ENCODE data around the gene ACTL7B.
"Not testable (repeated sequence)": the region's sequence is repeated elsewhere in the genome, so short reads cannot be mapped to it uniquely, and the experiment has no call there.

ACTL7B gene, protein sequence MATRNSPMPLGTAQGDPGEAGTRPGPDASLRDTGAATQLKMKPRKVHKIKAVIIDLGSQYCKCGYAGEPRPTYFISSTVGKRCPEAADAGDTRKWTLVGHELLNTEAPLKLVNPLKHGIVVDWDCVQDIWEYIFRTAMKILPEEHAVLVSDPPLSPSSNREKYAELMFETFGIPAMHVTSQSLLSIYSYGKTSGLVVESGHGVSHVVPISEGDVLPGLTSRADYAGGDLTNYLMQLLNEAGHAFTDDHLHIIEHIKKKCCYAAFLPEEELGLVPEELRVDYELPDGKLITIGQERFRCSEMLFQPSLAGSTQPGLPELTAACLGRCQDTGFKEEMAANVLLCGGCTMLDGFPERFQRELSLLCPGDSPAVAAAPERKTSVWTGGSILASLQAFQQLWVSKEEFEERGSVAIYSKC

DNA sequence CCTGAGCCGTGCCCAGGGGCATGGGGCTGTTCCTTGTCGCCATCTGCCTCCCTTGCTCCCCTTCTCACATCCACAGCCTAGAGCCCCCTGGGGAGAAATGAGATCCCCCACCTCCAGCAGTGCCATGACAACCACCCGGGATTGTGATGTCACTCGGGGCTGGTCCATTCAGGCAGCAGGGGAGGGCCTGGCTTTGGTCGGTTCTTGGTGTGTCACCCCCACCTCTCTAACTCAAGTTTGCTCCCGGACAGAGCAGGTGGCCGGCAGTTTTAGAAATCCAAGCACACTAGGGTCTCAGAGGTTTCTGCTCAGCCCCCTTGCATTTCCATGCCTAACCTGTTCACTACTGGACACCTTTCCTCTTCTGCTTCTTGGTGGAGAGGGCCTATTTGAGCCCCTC lies at the start of gene ACTL7B:
Gene ACTL7B (minus strand): TSS at position 99 of the 400 bp plus-strand sequence. CDS start 56 bp downstream, at position 43.
- FAIRE-seq, result no peak

DNA sequence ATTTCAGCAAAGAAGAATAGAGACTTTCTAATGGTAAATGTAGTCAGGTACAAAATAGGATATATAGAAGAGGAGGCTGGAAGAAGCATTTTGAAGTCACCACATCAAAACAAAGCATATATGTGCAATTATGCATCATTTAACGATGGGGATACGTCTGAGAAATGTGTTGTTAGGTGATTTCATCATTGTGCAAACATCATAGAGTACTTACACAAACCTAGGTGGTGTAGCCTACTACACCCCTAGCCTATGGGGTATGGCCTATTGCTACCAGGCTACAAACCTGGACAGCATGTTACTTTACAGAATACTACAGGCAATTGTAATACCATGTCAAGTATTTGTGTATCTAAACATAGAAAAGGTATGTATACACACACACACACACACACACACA lies 49.7 kb upstream of the ACTL7B start:
- FAIRE-seq, result no peak

DNA sequence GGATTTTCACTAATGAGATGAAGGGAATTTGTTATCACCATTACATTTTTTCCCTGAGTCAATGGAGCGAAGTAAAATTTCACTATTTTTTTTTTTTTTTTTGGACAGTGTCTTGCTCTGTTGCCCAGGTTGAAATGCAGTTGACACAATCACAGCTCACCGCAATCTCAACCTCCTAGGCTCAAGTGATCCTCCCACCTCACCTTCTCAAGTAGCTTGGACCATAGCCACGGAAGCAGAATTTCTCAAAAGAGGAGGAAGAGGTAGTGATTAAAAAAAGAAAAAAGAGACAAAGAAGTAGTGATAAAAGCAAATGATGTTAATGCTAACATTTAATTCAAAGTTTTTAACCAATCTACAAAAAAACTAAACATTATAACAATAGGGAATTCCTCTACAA lies 48.4 kb upstream of the ACTL7B start:
- FAIRE-seq, result no peak

DNA sequence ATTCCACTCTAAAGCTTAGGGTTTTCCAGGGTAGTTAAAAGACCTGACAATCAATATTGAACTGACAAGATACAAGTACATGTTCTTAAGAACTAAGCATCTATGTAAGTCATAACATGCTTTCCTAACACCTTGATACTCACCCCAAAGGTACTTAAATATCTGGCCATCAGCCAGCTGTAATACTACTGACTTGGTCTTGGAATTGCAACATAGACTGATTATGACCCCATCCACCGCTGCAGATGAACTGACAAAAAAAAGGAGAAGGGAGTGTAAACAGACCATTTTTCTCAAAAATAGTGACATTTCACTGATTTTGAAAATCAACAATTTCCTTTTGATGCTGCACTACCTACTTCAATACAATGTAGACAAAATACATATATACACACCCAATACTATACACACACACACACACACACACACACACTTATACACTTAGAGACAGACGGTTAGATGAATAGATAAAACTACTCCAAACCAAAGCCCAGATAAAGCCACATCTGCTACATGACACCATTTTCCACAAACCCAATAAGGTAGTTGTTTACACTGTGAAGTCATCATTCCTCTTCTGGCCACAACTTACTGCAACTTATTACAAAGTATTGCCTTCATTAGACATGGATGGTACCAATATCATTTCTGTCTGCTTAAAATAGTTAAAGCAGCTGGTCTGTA lies 47.8 kb upstream of the ACTL7B start:
- FAIRE-seq, result no peak

DNA sequence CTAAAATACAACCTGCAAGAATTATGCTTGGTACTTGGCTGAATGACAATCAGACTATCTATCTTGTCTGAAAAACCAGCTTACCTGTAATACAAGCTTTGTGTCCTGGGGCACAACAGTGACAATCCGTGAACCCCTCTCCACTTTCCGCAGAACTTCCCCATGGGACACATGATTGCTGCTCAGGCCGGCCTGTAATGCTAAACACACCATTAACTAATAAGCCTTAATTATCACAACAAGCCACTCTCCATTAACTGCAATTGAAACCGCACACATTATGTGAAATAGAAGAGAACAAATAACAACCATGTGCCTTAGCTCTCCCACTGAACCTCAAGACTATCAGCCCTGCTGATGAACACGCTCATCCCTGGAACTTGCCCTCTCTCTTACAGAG lies 44.4 kb upstream of the ACTL7B start:
- FAIRE-seq, result no peak

DNA sequence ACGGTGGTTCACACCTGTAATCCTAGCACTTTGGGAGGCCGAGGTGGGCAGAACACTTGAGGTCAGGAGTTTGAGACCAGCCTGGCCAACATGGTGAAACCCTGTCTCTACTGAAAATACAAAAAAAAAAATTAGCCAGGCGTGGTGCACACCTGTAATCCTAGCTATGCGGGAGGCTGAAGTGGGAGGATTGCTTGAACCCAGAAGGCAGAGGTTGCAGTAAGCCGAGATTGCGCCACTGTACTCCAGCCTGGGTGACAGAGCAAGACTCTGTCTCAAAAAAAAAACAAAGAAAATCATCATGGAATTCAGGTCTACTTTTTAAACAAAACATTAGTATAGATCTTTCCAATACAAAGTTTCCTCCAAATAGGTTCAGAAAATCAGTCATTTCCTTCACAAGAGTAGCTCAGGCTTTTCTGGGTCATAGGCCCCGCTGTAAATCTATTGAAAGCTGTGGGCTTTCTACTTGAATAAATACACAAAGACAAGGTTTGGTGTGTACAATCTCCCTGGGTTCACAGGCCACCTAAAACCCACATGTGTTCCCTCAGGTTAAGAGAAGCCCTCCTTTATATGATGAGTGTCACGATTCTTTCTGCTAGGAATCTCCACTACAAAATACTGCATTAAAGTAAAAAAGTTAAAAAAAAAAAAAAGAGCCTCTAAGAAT lies 43.4 kb upstream of the ACTL7B start:
- not testable (repeated sequence) for FAIRE-seq

DNA sequence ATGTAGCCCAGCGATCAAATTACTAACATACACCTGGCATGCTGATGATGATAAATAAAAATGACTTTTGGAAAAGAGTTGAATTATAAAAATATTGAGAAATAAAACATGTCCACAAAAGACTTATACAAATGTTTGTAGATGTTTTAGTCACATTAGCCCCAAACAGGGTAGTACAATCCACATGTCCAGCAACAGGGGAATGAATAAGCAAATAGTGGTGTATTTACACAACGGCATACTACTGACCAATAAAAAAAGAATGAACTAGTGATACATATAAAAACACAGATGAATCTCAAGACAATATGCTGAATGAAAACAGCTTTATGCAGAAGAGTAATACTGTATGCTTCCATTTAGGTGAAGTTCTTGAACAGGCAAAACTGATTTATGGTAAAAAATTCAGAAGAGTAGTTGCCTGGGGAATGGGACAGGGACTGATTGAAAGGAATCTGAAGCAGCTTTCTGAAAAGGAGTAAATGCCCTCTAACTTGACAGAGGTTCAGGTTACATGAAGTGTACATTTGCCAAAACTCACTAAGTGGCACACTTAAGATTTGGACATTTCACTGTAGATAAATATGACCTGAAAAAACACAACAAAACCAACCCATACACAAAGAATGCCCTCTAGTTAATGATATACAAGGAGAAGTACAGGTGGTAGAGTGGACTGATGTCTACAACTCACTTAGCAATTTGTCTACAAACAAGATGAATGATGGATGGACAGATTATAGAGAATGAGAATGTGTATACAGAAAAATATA lies 41.7 kb upstream of the ACTL7B start:
- FAIRE-seq, result no peak

DNA sequence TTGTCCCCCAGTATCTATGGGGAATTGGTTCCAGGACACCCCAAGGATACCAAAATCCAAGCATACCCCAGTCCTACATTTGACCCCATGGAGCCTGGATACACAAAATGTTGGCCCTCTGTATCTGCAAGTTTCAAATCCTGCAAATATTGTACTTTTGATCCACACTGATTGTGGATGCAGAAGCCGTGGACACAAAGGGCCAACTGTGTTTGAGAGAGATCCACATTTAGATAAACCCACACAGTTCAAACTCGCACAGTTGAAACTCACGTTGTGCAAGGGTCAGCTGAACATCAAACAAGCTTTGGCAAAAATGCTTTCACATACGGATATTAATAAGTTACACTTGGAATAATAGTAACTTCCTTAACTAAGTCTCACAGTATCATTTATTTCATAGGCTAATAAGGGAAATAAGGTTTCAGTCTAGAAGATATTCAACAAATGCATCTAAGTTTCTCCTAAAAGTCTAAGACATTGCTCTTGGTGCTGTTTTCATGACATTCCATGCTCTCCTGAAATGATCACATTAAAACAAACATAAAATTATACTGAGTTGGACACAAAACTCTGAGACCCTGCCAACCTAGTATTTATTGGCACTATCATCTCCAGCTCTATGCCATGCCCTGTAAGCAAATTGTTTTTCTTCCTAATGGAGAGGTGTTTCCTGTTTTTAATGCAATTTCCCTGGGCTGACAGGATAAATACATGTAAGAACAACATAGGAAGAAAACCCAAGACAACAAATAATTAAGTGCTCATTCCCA lies 38.6 kb upstream of the ACTL7B start:
- no peak for FAIRE-seq

DNA sequence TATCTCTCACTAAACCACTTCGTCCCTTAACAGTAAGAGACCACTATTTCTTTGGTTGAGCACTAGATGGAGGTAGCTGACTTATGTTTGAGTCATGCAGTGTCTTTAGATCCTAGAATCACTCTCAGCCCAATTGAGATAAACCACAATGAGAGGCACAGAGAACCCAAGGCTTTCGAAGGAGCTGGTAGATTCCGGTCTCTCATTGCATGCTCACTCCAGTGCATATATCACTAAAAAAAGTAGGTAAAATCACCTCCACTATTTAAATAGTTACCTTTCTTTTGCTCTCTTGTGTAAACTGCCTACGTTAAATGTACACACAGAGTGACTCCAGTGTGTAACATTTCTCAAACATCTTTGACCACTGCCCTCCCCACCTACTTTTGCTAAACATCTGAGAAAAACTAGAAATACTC lies 33.9 kb upstream of the ACTL7B start:
- no peak for FAIRE-seq

DNA sequence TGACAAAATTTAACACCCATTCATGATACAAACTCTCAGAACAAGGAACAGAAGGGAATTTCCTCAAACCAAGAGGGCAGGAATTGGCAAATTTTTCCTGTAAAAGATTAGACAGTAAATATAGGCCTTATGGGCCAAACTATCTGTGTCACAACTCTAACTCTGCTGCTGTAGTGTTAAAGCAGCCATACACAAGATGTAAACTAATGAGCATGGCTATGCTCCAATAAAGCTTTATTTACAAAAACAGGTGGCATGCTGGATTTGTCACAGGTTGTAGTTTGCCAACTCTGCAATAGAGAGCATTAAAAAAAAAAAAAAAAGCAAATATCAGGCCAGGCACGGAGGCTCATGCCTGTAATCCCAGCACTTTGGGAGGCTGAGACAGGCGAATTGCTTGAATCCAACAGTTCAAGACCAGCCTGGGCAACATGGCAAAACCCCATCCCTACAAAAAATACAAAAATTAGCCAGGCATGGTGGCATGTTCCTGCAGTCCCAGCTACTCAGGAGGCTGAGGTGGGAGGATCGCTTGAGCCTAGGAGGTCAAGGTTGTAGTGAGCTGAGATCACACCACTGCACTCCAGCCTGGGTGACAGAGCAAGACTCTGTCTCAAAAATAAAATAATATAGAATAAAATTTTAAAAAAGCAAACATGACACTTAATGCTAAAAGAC lies 30.9 kb upstream of the ACTL7B start:
- not testable (repeated sequence) for FAIRE-seq

DNA sequence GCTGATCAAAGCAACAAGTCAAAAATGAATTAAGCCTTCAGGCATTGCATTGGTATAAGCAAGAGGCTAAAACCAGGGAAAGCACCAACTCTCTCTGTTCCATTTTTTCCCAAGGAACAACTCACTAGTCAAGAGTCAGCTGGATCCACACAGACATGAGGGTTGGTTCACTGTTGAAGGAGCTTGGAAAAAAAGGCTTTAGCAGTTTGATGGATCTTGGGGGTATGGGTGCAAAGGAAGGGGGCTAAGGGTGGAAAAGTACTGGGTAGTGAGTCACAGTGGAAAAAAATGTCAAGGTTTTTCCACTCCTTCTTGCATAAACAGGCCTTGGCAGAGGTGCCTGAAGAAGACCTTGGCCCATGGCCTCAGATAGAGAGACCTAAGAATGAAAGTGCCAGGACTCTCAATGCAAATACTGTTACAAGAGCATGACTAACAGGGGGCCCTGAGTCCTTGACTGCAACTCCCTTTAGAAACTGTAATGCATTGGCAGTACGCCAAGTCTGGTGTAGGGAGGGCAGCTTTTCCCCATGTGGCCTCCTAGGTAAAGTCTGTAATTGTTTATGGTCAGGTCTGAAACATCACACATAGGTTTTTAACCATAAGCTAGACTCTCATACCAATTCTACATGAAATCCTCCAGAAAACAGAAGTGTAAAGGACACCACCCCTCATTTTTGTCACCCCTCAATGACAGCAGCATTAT lies 30.0 kb upstream of the ACTL7B start:
- no peak for FAIRE-seq

DNA sequence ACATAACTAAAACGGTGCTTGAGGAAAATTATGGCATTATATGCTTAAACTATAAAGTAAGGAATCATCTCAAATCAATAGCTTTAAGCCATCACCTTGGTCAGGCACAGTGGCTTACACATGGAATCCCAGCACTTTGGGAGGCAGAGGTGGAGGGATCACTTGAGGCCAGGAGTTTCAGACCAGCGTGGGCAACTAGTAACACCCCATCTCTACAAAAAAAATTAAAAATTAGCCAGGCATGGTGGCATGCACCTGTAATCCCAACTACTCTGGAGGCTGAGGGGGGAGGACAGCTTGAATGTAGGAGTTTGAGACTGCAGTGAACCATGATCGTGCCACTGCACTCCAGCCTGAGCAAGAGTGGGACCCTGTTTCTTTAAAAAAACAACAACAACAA lies 28.9 kb upstream of the ACTL7B start:
- no peak for FAIRE-seq

DNA sequence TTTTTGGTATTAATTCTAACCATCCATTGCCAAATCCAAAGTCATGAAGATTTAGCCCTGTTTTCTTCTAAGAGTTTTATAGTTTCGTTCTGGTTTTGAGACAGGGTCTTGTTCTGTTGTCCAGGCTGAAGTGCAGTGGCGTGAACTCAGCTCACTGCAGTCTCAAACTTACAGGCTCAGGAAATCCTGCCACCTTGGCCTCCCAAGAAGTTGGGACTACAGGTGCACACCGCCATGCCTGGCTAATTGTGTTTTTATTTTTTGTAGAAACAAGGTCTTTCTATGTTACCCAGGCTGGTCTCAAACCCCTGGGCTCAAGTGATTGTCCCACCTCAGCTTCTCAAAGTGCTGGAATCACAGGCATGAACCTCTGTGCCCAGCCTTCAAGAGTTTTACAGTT lies 27.3 kb upstream of the ACTL7B start:
- no peak for FAIRE-seq

DNA sequence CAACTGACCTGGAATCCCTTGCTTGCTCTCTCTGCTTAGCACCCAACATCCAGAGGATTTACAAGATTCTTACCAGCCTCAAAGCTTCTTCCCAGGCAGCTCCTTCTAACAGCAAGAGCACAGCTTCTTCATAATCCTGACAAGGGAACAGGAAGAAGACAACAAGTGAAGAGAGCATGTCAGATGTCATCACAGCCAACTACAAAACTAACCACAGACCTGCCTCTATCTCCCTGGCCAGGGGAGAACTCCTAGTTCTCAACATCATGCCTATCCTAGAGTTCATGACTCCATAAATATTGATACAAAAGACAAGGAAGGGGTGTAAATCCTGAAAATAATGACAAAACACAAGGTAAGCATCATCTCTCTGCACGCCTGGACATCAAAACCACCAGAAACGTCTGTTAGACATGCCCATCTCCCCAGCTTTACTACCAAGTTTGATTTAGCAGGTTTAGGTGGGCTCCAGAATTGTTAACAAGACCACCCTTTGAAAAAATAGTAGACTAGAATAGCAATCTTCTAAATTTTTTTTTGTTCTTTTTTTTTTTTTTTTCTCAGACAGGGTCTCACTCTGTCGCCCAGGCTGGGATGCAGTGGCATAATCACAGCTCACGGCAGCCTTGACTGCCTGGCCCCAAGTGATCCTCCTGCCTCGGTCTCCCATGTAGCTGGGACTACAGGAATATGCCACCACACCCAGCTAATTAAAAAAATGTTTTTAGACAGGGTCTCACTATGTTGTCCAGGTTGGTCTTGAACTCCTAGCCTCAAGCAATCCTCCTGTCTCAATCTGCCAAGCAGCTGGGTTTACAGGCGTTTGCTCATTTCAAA lies 26.5 kb upstream of the ACTL7B start:
- FAIRE-seq, result no peak

DNA sequence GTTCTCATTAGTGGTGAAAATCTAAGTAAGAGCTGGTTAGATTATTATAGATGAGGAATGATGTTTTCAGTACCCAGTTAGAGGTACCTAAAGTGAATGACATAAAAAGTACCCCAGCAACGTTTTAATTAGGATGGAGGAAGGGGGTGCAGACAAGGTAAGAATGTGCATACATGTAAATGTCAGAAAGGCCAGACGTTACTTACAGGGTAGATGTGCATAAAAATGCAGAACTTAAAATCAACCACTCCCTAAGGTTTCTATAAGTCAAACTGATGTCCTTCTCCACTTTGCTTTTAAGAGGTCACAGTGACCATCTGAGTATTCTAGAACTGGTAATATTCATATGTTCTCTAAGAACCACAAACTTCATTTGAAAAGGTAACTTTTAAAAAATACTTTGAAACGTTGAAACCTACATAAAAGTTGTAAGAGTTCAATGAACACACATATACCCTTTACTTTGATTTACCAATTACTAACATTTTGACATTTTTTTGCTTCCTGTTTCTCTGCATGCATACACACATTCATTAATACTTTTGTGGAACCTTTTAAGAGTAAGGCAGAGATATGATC lies 25.0 kb upstream of the ACTL7B start:
- FAIRE-seq, result no peak

DNA sequence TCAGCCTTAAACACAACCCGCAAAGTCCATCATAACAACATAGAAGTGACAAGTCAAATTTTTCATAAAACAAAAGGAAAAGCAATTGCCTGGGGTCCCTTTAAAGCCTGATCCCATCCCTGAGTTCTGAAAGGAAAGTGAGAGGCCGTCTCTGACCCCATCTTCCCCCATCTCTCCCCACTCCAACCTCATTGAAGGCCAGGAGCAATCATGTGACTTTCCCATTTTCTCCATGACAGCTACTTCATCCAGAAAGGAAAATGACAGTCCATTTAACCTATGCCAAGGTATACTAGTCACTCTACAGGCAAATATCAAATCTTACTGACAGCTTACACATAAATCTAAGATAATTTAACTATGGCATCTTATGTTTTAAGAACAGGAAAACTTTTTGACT lies 21.7 kb upstream of the ACTL7B start:
- FAIRE-seq, result no peak

DNA sequence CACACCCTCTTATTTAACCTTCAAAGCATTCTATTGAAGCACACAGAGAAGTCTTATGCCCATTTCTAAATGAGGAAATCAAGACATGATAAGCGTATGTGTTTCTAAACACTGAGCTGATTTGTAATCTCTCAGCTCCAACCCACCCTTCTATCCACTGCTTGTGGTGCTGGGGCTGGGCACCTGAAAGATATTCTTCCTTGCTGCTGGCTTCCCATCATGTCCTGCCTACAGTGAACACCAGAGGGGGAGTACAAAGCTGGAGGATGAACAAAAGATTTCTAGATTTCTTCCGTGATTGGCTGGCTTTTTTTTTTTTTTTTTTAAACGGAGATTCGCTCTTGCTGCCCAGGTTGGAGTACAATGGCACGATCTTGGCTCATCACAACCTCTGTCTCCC lies 20.6 kb upstream of the ACTL7B start:
- no peak for FAIRE-seq

DNA sequence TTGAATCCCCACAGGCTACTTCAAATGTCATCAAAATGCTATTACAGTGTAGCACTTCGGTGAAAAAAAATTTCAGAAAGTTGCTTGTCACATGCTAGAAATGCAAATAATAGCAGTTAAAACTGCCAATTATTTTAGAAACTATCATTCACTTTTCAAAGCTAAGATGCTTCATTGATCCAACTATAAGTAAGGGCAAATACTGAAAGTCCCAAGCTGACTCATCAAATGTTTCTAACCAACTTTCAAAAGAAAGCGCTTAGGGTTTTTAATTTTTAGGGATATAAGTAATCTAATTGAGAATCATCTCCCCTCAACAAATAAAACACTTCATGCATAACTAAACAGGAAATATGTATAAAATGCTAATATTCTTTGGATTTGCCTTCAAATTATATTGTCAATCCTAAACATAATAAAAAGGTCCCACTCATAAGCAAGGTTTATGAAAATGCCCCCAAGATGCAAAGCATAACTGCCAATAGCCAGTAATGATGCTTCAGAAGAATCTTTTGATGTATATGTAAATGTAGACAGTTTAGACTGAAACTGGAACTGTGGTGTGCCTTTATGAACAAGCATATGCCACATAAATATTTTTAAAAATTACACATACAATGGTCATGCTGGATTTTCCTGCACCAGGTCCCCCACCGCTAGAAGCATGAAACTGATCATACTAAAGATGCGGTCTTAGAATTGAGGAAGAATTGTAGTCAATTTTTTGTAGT lies 18.4 kb upstream of the ACTL7B start:
- no peak for FAIRE-seq
